ENCODE results near the gene ATP2B2.

DNA sequence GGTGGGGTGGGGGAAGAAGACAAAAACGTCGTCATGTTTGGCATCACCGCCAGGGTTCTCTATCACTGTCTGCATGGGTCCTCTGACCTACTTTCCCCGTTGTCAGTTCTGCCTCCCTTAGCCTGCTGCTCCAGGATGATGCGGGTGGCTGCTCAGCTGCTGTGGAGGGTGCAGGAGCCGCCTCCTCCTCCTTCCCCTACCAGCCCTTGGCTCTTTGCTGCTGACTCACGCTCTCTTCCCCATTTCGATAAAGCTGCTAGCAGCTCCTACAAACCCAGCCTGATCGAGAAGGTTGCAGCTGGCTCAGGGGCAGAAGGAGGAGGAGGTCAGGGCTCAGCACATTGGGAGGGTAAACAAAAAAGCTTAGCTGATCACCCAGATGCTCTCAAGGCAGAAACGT is 135.0 kb downstream of the ATP2B2 start:
- no peak for TF ChIP-seq POLR2AphosphoS5 (IDR thresholded peaks at IDR 0.05)
- TF ChIP-seq, protein P1, sequence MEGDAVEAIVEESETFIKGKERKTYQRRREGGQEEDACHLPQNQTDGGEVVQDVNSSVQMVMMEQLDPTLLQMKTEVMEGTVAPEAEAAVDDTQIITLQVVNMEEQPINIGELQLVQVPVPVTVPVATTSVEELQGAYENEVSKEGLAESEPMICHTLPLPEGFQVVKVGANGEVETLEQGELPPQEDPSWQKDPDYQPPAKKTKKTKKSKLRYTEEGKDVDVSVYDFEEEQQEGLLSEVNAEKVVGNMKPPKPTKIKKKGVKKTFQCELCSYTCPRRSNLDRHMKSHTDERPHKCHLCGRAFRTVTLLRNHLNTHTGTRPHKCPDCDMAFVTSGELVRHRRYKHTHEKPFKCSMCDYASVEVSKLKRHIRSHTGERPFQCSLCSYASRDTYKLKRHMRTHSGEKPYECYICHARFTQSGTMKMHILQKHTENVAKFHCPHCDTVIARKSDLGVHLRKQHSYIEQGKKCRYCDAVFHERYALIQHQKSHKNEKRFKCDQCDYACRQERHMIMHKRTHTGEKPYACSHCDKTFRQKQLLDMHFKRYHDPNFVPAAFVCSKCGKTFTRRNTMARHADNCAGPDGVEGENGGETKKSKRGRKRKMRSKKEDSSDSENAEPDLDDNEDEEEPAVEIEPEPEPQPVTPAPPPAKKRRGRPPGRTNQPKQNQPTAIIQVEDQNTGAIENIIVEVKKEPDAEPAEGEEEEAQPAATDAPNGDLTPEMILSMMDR (IDR thresholded peaks at IDR 0.05), result no peak
